HG03432 (cell line): ENCODE data around the gene CARNS1.
A peak's percentile ranks its signal among the peaks of the same experiment; 100 is the strongest.

Source experiments
- ATAC-seq: cut with Tn5 transposase; IDR thresholded peaks from one replicate; pipeline ENCODE4 v1.9.1; 2021; ENCODE audit warnings: mild to moderate bottlenecking, moderate library complexity; ENCODE audit not compliant: unreplicated experiment

The CARNS1 gene

GRCh38 chr11:67440229-67441097 lies 25.0 kb downstream of the CARNS1 start:
- no peak for ATAC-seq

- ATAC-seq: no peak
These were observed 25.7 kb downstream of the CARNS1 start for GRCh38 chr11:67441098-67441563.

DNA sequence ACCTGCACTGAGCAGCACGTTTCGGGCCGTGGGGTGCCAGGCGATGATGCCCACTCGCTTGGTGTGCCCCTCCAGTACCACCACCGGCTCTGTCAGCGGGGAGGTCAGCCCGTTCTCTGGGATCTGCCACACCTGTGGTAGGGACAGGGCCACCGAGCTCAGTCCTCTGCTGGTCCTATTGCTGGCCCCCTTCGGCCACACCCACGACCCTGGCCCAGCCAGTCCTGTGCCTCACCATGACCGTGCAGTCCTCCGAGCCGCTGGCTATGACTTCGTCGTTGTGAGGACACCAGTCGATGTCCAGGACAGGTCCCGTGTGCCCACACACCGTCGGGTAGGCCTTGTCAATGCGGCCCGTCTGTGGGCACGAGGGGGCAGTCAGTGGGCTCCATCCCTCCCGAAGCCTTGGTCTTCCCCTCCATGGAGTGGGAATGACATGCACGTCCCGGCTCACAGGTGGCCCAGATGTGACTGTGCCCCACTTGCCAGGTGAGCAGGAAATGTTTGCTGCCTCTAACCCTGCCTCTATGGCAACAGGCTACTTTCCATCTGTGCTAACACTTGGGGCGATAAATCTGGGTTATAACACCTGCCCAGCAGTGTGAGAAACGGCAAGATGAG lies 26.4 kb downstream of the CARNS1 start:
- ATAC-seq: no peak

- peak; percentile 1 for ATAC-seq
These were observed 27.3 kb downstream of the CARNS1 start for GRCh38 chr11:67442504-67443404.

DNA sequence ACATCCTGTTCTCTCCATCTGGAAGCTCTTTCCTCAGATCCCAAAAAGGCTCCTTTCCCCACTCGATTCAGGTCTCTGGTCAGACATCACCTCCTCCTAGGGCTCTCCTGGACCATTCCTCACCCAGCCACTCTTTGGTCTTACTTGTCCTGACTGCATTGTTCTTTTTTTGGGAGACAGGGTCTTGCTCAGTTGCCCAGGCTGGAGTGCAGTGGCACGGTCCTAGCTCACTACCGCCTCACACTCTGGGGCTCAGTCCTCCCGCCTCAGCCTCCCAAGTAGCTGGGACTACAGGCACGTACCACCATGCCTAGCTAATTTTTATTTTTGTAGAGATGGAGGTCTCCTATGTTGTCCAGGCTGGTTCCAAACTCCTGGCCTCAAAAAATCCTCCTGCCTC lies 30.0 kb downstream of the CARNS1 start:
- no peak for ATAC-seq

DNA sequence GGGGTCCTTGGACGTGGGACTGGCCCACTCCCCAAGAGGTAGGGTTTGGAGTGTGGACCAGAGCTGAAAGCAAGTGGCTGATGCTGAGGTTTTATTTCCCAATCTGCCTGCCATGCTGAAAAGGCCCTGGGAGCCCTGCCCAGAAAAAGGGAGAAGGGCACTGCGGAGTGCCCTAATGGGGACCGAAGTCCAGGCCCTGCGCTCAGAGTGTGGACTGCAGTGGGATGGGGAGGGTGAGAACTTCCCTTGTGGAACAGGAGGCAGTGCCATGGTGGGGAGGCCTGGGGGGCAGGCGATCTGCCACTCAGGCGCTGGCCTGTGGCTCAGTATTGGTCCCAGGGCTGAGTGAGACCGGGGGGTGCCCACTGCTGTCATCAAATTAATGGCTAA lies 32.7 kb downstream of the CARNS1 start:
- ATAC-seq: no peak

DNA sequence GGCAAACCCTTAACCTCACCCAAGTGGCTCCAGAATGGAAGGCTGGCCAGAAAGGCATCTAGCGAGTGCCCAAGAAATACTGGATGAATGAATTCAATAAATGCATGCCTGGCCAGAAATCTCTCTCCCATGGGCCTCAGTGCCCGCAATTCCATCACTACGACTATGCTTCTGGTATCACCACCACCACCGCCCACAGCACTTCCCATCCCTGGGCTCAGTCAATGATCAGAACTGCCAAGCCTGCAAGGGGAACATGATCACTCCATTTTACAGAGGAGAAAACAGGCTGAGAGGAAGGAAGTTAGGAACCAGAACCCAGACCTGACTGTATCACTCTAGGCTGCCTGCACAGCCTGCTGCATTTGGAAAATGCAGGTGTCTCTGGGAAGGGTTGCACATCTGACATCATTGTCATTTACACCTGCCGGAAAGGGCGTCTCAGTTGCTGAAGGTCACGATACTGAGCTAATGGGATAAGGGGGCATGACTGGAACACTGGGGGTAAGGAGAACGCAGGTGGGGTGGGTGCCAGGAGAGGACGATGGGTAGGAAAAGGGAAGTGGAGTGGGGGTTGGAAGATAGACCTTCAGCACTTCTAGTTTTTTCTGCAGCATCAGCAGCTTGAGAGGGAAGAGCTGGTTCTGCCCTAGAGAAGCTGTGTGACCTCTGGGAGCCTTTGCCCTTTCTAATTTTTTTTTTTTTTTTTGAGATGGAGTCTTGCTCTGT lies 33.8 kb downstream of the CARNS1 start:
- no peak for ATAC-seq

GRCh38 chr11:67450796-67451657 lies 35.5 kb downstream of the CARNS1 start:
- no peak for ATAC-seq

GRCh38 chr11:67451658-67451976 lies 36.1 kb downstream of the CARNS1 start:
- ATAC-seq: no peak

DNA sequence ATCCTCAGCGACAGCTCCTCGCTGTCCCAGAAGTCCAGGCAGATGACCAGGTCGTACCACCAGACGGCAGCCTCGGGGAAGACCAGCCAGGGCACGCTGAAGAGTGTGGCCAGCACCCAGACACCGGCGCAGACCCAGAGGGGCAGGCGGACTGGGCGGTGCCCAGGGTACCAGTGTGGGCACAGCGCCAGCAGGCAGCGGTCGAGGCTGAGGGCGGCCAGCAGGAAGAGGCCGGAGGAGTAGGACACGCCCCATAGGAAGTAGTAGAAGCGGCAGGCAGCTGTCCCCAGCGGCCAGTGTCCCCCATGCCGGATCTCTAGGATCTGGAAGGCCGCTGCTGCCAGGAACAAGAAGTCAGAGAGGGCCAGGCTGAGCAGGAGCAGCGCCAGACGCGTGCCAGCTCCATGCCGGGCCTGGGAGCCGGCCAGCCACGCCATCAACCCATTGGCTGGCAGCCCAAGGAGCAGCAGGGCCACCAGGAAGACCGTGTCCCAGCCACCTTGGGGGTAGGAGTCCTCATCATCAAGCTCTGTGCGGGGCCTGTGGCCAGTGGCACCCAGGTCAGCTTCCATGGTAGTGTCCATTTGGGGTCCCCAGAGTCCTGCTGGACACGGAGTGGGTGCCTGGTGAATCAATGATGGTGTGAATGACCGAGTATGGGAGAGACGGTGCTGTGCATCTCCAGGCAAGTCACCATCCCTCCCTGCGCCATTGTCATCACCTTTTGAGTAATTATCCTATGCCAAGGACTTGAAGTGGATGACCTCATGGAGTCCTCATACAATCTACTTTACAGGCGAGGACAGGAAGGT lies 36.9 kb downstream of the CARNS1 start, which contains the start of gene GPR152:
Gene GPR152, minus strand, starts transcription at position 589 of the 812 bp plus-strand sequence. Its CDS starts 5 bp downstream, at position 584.
- ATAC-seq: no peak

DNA sequence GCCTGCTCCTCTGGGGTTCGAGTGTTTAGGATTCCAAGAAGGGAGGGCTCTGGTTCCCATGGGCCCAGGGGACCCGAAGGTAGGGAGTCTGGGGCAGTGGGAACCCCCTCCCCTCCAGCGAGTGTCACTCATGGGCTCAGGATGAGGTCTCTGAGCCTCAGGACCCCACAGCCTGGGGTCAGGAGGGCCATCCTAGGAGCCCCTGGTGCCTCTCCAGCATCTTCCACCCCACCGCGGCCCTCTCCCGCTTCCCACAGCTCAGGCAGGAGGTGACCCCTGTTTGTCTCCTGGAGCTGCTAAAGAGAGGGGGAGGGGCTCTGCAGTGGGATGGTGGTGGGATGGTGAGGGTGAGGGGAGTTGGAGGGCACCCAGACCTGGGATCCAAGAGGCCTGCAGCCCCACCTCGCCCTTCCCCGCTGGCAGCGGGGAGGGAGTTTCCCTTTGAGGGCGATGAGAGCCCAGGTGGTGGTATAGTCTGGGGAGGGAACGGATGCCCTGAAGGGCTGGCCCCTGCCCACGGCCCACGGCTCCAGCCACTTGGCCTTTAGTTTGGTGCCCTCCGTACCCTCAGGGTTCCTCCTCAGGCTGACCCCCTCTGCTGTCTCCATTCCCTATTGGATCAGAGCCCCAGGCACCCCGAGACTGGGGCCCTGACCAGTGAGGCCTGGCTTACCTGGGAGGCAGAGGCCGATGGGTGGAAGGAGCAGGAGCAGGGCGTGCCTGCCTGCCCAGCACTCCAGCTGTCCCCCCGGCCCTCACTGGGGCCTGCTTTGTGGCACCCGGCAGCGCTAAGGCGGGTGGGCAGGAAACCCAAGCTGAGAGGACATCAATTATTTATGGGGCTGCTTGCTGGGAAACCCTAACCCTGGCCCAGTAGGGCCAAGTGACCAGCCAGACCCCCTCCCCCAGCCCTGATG lies 38.6 kb downstream of the CARNS1 start:
- no peak for ATAC-seq

DNA sequence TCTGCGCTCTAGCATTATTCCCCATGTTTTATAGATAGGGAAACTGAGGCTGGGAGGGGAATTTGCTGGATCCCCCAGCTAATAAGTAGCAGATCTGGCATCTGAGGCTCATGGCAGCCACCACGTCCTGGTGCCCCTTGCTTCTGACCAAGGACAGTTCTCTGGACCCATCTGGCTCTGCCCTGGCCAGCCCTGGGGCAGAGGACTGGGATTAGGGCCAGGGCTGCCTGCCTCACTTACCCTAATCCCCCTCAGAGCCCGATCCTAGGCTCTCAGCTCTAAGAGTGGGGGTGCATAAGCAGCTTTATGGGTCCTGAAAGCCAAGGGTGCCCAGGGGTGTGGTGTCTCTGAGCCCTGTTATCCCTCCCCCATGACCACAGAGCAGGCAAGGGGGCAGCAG lies 39.6 kb downstream of the CARNS1 start, which contains the start of gene CABP4:
Gene CABP4, plus strand, starts transcription at position 301 of the 400 bp plus-strand sequence. Its CDS starts 70 bp downstream, at position 371.
- no peak for ATAC-seq

- no peak for ATAC-seq
These were observed 40.7 kb downstream of the CARNS1 start for GRCh38 chr11:67456068-67456705.

DNA sequence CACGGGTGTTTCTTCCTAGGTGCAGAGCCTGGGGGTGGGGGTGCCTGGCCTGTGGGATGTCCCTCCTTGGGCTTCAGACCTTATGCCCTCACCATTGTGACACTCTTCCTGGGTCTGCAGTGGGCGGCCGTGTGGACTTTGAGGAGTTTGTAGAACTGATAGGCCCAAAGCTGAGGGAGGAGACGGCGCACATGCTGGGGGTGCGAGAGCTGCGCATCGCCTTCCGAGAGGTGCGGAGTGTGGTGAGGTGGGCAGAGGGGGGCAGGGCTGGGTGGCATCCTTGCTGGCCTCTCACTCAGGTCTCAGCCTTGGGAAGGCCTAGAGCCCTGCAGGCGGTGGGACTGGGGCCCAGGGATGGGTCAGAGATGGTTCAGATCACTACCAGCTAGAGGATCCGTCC lies 42.0 kb downstream of the CARNS1 start:
- no peak for ATAC-seq

GRCh38 chr11:67458266-67458665 lies 42.8 kb downstream of the CARNS1 start:
- ATAC-seq: no peak

DNA sequence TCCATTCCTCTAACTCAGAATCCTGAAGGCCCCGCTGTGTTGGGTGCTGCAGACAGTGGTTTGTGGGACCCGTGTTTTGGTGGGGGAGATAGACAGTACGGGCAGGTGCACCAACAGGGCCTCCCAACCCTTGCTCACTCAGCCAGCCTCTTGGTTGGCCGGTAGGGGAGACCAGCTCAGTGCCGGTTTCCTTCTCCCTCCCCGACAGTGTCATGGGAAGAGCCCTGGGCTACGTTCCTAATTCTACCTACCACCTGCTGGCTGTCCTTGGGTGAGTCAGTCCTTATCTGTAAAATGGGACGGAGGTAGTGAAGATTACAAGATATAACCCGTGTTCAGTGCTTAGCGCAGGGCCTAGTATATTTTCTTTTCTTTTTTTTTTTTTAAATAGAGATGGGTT lies 47.7 kb downstream of the CARNS1 start:
- no peak for ATAC-seq
